ENCODE results near the gene ZNF101.

ZNF101 gene

DNA sequence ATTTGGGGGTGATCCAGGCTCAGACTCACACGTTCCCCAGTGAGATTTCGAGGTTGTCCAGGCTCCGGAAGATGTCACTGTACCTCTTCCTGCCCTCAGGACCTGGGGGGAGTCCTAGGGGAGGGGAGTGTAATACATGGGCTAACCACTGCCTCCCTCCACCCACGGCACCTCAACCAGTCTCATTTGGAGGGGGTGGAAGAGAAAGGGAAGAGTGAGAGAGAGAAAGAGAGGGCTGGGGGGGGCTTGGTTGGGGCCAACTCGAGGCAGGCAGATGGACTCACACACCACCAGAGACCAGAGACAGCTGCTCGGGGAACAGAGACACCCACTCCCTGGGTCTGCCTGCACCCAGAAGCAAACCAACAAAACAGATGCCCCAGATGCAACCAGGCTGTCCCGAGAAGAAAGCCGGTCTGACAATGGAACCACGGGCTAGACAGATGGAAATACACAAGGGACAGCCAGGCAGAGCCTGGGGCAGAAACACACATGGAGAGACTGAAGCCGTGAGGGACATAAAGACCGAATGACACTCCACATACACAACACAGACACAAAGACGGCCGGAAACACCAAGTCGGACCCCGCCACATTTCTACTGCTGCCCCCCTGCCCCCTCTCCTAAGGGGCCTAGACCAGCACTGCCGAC is 26.0 kb upstream of the ZNF101 start:
- peak; percentile 62 for DNase-seq (ENCODE audit: low spot score)

DNA sequence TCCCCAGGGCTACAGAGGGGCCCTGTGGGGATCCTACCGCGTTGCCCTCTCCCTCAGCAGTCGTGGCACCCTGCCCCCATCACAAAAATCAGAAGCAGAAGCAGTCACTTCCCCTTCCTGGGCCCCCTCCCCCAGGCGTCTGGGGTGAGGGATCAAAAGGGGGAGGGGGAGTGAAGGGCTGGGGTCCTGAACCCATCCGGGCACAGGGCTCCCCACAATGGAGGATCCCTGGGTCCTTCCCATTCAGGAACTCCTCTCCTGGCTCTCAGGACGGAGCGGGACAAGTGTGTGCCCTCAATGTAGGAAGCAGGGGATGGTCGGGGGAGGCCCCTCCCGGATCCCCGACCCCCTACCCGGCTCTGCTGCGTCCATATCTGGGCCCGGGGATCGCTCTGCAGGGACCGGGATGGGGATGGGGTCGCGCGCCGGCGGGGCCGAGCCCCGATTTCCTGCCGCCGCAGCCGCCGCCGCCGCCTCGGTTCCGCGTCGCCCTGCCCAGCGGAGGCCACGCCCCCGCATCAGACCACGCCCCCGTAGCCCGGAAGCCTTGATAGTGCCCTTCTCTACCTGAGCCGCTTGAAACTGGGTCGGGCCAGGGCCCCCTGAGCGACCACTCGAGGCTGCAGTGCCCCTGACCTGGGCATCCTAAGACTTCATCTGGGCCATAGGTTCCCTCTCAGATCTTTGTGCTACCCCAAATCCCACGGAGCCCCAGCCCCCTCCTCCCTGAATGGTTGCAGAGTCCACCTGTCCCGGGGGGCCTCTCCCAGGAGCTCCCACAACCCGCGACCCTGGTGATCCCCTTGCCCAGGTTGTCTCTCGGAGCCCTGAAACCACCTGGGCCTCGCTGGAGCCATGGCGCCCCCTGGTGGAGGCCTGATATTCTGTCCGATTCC is 25.2 kb upstream of the ZNF101 start, which contains the start of gene GMIP:
TSS of gene GMIP (minus strand) at position 500 of the 896 bp plus-strand sequence. CDS start at position 372, 128 bp downstream.
- DNase-seq (ENCODE audit: low spot score): peak; percentile 82

DNA sequence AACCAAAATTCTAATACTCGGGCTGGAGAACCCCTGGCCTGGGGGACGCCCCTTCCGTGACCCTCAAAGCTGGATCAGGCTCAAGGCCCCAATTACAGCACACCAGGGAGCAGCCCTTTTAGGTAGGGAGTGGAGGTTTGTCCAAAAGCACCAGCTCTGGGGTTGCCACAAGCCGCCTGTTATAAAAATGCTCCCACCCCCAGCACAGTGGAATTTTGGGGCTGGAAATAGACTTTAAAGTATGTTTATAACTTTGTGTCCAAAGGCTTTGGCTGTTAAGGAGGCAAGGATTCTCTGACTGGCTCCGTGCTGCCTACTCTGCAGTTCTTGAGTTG is 24.6 kb upstream of the ZNF101 start:
- no peak for DNase-seq (ENCODE audit: low spot score)

DNA sequence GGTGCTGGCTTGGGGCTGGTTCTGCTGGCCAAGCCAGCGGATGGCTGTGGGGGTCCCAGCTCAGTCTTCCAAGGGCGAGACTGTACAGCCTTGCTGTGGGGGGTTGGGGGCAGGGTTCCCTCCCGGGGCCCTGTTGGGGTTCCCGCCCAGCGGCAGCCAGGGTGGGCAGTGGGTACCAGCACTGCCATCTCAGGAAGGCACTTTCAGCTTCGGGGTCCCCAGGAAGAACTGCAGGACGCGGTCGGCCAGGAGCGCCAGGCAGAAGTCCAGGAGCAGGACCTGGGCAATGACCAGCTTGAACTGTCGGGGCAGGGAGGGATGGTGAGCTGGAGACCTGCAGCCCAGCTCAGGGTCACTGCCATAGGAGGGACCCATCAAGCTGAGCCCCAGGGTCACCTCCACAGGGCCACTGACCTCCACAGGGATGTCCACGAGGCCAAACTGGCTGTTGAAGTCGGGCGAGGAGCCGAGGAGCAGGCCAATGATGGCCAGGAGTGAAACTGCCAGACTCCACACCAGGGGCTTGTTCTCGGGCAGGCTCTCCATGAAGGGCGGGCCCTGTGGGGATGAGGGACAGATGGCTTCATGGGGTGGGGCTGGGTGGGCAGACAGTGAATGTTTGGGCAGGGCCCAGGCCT is 23.3 kb upstream of the ZNF101 start:
- no peak for DNase-seq (ENCODE audit: low spot score)

DNA sequence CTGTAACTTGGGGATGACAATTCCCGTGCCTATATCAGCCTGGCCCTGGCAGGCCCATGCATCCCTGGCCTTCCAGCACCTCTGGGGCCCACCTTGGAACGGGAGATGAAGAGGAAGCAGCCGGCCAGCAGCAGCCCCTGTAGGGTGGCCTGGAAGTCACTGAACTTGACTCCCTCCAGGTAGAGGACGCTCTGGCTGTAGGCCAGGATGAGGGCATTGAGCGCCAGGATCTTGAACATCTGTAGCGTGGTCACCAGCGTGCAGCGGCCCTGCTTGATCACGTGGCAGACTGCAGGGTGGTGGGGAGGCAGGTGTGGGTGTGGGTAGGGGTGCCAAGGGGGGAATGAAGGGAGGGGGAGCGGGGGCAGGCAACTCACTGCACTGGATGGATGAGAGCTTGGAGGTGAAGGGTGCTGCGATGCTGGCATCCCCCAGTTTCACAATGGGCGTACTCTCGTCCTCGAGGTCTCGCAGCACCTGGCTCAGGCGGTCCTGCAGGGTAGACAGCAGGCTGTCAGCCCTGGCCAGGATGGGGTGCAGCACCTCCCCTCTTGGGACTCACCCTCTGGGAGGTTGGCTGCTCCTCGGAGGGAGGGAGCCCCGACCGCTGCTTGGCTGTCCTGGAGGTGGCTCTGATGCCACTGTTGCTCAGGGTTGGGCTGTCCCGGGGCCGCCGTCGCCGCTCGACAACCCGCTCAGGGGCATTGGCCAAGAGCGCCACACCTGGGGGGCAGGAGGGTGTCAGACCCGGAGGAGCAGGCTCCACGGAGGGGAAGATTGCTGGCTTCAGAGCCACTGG is 21.4 kb upstream of the ZNF101 start:
- no peak for DNase-seq (ENCODE audit: low spot score)

DNA sequence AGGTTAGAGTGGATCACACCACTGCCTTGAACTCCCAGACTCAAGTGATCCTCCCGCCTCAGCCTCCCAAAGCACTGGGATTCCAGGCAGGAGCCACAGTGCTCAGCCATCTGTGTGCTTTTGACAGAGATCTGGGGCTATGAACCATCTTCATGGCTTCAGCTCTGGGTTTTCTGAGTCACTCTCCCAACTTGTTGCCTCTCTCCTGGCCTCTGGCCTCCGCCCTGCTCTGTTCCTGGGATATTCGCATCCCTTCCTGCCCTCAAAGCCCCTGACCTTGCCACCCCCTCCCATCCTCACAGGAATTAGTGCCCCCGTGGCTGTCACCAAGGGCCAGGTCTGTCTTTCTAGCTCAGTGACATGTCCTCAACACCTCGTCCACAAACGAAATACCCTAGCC is 19.5 kb upstream of the ZNF101 start:
- no peak for DNase-seq (ENCODE audit: low spot score)

DNA sequence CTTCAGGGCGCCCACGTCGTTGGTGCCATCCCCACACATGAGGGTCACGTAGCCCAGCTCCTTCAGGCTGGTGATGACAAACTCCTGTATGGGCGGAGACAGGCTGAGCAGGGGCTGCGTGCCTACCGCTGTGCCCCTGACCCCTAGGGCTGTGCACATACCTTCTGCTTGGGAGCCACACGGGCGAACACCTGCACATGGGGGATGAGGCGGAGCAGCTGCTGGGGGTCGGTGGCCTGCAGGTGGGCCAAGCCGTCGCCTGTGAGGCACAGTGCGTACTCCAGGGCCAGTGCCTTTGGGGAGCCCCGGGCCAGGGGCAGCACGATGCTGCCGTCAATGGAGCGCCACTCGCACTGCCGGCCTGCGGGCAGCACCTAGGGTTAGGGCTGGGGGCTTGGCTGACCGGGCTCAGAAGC is 19.1 kb upstream of the ZNF101 start:
- no peak for DNase-seq (ENCODE audit: low spot score)

DNA sequence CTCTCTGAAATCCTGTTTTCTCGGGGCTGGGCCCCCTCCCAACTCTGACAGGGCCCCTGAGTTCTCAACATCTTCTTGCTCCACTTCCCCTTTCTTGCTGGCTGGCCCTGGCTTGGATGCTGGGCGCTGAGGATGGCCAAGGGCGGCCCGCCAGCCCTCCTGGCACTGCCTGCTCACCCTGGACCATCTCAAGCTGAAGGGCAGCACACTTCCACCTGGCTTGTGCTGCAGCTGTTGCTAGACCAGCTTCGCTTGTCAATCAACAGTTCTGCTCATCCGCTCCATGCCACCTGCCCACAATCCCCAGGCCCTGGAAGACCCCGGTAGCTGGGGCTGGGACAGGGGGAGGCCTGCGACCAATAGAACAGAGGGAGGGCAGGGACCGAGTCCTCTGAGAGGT is 18.3 kb upstream of the ZNF101 start:
- no peak for DNase-seq (ENCODE audit: low spot score)

DNA sequence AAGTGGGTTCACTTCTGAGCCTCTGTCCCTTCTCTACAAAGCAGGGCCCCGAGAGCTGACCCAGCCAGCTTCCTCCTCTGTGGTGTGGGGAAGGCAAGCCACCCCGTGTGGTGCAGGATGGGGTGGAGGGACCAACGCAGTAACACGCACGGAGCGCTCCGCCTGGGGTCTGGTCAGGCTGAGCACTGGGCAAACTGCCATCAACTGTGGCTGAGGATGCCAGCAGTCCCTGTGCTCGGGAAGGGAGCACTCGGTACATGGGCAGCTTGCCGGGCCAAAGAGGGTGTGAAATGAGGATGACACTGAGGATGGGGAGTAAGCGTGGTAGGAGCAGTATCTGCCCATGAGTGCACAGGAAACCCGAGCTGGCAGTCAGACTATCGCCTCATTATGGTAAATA is 17.6 kb upstream of the ZNF101 start:
- DNase-seq (ENCODE audit: low spot score): no peak

DNA sequence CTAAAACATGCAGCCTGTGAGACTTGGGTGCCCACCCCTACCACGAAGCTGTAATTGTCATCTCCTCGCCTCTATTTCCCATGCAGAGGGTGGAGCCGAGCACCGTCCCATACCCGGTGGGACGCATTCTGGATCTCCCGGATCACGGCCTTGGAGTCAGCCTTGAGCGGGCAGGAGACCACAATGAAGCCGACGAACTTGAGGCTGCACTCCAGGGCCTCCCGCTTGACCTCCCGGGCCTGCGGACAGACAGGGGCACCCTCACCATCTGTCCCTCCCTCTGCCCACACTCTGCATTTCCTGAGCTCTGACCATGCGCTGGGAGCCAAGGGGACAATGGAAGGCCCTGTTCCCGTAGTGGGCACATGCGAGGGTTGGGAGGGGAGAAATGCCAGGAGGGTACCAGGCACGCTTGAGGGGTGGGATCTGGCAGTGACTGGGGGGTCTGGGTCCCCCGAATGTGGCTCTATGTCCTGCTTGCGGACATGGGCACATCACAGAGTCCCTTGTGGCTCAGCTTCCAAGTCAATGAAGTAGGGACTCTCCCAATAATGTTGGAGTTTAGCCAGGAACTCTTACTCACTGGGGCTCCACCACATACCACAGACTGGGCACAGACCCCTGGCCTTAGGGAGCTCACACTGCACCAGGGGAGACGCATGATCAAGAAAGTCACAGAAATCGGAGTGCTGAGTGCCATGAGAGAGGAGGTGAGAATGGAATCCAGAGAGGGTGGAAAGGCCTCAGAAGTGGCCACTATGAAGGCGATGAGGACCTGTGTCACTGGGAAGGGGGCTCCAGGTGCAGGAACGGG is 15.9 kb upstream of the ZNF101 start:
- no peak for DNase-seq (ENCODE audit: low spot score)

DNA sequence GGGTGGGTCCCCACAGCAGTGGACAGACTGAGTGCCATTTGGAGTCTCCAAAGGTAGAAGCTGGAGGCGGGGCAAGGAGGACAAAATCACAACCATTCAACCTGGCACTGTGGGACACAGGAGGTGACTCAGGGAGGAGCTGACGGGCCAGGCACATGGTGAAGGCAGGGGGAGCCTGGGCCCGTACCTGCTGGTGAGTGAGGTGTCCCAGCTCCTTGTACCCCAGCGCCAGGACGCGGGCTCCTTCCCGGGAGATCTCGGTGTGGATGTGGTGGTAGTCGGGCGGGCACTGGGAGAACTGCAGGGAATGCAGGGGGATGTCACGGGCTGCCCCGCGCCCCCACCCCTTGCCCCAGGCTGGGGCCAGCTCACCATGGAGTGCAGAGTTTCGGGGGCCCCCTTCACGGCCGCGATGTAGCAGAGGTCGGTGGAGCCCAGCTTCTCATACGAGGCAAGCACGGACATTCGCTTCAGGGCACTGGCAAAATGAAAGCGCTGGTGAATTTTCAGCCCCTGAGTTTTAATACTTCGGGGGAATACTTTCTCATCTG is 15.0 kb upstream of the ZNF101 start:
- no peak for DNase-seq (ENCODE audit: low spot score)

DNA sequence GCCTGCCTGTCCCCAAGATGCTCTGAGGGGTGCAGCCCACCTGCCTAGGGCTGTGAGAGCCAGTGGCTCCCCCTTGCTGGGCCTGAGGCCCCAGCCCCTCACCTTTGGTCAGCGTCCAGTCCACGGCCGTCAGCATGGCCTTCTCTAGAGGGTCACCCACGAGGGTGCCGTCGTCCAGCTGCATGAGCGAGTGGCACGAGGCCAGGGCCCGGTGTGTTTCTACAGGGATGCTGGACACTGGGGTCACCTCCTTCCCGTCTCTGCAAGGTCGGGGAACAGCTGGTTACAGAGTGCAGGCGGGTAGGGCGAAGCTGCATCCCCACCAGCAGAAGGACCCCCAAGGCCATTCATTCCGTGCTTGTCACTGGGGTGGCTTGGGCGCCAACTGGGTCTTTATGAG is 14.2 kb upstream of the ZNF101 start:
- no peak for DNase-seq (ENCODE audit: low spot score)

DNA sequence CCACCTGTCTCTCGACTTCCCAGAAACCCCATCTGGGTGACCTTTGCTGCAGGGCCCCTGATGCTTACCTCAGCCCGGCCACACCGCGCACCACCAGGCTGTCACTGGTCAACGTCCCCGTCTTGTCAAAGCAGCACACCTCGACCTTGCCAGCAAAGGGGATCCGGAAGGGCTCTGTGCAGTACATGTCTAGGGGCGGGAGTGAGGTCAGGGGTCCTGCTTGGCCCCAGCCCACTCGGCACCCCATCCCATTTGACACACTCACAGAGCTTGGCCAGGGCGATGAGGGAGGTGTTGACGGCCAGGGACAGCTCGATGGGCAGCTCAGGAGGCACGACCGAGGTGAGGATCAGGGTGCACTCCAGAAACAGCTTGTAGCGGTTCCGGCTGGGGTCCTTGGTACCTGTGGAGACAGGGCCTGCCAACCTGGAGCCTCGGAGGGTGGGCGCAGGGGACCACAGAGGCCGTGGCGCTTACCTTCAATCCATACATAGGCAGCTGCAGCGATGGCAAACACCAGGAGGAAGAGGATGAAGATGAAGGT is 13.5 kb upstream of the ZNF101 start:
- no peak for DNase-seq (ENCODE audit: low spot score)

DNA sequence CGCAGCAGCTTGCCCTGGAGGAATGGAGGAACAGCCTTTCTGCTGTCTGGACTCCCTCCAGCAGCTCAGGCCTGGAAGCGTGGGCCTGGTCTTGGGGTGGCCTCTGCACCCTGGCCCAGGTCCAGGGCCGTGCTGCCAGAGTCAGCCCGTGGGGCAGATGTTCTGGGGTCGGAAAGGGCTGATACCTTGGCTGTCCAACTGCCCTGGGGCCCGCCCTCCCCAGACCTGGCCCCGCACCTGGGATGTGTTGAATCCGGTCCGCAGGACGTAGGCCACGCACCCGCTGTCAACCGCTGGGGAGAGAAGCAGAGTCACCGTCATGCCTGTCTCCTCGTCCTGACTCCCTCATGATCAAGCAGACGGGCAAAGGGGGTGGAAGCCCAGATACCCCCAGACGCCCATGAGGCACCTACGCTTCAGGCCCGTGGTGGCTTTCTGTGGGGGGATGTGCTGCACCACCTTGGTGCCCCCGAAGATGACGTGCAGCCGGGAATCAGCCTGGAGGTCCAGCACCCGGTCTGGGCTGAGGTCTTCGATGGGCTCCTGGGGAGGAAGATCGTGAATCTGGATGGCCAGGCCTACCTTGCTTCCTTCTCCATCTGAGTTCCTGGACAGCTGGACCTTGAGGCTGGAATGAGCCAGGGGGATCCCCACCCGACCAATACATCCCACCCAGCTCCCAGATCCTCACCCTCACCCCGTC is 12.8 kb upstream of the ZNF101 start:
- DNase-seq (ENCODE audit: low spot score): no peak

DNA sequence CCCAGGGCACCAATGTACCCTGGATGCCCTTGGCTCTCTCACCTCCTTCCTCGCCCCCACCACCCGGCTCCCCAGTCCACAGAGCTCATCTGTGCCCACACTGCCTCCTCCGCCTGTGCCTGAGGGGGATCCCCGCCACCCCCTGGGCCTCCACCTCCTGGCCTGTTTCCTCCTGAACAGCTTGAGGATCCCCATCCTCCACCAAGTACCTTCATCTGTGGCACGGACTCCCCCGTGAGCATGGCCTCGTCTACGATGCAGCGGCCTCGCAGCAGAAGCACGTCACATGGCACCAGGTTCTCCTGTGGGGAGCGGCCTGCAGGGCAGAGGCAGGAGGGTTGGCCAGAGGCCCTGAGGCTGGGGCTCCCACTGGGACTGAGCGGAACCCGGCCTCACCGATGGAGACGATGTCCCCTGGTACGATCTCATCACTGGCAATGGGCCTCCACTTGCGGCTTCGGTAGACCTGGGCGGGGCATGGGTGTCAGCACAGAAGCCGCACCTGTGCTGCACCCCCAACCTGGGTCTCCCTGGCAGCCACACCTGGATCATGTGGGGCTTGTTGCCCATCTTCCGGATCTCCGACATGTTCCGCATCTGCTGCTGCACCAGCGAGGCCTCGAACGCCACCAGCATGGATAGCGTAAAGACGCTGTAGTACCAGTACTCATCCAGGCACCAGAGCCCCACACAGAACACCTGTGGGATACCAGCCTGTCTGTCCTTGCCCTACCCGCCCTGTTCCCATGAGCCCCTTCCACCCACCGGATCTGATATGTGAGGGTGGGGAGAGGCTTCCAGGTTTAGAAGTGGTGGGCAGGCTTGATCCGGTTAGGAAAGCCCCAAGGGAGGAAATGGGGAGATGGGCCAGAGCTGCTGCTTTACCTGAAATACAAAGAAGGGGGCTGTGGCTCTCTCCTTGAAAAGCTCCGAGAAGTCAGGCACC is 11.9 kb upstream of the ZNF101 start:
- DNase-seq (ENCODE audit: low spot score): no peak

DNA sequence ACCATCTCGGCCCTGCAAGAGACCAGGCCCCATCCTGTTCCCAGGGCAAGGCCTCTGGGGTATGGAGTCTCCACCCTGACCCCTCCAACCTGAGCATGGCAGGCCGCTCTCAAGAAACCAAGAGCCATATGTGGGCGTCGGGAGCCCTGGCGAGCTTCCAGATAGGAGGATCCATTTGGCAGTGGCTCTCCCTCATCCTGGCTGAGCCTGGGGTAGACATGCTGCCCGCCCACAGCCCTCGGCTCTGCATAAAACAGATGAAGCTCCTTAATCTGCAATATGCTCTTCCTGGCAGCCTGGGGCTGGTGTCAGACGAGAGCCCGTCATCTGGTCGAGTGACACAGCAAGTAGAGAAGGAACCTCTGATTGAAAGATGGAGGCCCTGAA is 11.2 kb upstream of the ZNF101 start:
- DNase-seq (ENCODE audit: low spot score): no peak

DNA sequence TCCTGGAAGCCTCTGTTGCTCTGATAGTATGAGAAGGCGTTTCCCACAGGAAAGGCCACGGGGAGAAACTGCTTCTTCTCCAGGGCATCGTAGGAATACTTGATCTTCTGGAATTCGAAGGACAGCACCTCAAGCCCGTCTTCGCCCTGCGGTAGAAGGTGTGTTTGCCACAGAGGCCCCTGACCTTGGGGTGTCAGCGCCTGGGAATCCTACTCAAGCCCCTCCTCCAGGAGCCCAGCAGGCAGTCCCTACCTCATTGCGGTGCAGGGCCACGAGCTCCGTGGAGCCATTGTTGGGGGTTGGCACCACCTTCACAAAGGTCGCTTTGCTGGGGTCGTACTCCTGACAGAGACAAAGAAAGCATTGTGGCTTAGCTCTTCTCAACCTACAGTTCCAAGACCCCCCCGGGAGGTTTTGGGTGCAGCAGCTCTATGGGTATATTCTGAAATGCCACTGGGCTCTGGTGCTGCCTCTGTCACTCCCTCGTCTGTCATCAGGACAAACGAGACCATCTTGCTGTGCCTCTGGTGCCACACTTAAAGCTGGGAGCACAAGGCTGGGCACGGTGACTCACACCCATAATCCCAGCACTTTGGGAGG is 8.9 kb upstream of the ZNF101 start:
- DNase-seq (ENCODE audit: low spot score): no peak

DNA sequence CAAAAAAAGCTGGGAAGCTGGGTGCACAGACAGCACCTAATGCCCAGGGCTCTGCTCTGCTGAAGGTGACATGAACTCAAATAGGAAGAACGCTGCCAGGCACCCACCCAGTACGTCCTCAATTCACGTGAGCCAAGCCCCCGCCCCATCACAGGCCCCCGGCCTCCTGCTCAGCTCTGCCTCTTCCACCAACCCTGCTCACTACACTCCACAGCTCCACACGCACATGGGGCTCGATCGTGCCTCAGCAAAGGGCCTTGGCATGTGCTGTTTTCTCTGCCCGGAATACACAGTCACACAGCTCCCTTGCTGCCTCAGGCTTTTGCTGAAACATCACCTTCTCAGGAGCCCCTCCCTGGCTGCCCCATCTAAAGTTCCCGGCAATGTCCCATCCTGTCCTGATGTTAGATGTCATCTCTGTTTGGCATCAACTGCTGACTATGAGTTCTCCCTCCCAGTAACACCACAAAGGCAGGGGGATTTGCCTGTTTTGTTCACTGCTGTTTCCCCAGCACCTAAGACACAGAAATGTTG is 7.4 kb upstream of the ZNF101 start:
- no peak for DNase-seq (ENCODE audit: low spot score)
